Suprapubic skin (tissue), 3 donors: ENCODE results near the gene PGLYRP2.

Source experiments
- POLR2A ChIP-seq, 2 donors: fragments of 450-650 bp; IDR thresholded peaks; one replicate each; pipeline ENCODE4 v1.6.1; 2017; ENCODE audit warnings: antibody characterized with exemption in 2 of 2, mild to moderate bottlenecking in 2 of 2, moderate library complexity in 2 of 2
- TF ChIP-seq, protein P1 (sequence below), 2 donors: fragments of 200-600 bp in 1 of 2; fragments of 450-650 bp in 1 of 2; sonication (generic) in 1 of 2; IDR thresholded peaks; one replicate each; pipeline ENCODE4 v1.5.1; 2016 to 2019; ENCODE audit warnings: antibody characterized with exemption in 2 of 2, mild to moderate bottlenecking in 1 of 2, moderate library complexity in 1 of 2

DNA sequence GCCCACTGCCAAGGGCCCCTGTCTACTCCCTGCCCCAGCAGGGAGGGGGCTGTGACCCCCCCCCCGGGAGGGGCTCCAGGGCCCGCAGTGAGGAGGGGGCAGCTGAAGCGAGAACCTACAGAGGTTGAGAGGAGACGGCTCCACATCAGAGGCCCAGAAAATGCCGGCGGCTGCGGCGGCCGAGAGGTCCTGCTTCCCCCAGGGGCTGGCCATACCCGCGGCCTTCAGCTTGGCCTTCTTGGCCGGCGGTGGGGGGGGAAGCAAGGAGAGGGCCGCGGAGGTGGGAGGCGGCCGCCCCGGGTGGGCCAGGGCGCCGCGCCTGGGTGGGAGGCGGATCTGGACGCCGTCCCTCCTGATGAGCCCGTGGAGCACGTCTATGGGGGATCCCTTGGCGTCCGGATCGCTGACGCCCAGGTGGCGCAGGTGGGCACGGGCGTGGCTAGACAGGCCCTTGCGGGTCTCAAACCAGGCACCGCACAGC lies 51.3 kb downstream of the PGLYRP2 start:
- TF ChIP-seq, protein P1, sequence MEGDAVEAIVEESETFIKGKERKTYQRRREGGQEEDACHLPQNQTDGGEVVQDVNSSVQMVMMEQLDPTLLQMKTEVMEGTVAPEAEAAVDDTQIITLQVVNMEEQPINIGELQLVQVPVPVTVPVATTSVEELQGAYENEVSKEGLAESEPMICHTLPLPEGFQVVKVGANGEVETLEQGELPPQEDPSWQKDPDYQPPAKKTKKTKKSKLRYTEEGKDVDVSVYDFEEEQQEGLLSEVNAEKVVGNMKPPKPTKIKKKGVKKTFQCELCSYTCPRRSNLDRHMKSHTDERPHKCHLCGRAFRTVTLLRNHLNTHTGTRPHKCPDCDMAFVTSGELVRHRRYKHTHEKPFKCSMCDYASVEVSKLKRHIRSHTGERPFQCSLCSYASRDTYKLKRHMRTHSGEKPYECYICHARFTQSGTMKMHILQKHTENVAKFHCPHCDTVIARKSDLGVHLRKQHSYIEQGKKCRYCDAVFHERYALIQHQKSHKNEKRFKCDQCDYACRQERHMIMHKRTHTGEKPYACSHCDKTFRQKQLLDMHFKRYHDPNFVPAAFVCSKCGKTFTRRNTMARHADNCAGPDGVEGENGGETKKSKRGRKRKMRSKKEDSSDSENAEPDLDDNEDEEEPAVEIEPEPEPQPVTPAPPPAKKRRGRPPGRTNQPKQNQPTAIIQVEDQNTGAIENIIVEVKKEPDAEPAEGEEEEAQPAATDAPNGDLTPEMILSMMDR (IDR thresholded peaks at IDR 0.05), result no peak
- no peak for TF ChIP-seq POLR2A (IDR thresholded peaks at IDR 0.05)
